Suprapubic skin (tissue), 4 donors: ENCODE measurements around the gene SNRPA1.

Experiments used
- POLR2A ChIP-seq, 2 donors: fragments of 450-650 bp; IDR thresholded peaks; one replicate each; pipeline ENCODE4 v1.6.1; 2017; ENCODE audit warnings: antibody characterized with exemption in 2 of 2, mild to moderate bottlenecking in 2 of 2, moderate library complexity in 2 of 2
- POLR2AphosphoS5 ChIP-seq, 3 donors: sonication (generic); formaldehyde crosslinking; IDR thresholded peaks; one replicate each; pipeline ENCODE4 v1.6.1; 2017; ENCODE audit warnings: antibody characterized with exemption in 3 of 3
- TF ChIP-seq, protein P1 (sequence below), 2 donors: fragments of 200-600 bp in 1 of 2; fragments of 450-650 bp in 1 of 2; sonication (generic) in 1 of 2; IDR thresholded peaks; one replicate each; pipeline ENCODE4 v1.5.1; 2016 to 2019; ENCODE audit warnings: antibody characterized with exemption in 2 of 2, mild to moderate bottlenecking in 1 of 2, moderate library complexity in 1 of 2

DNA sequence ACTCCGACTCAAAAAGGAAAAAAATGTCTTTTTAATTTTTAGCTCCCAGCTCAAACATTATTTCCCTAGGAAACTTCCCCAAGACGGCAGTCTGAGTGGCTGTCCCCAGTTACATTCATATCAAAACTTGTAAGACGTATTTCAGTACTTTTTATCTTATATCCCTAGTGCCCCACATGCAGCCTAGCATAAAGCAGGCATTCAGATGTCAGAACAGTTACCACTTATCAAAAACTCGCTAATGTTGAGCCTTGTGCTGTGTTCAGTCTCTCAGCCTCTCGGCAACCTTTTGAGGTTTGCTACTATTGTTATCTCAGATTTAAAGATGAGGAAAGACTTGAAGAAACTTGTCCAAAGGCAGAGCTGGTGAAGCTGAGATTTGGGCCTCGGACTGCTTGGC, 11.1 kb downstream of the SNRPA1 start:
- TF ChIP-seq POLR2AphosphoS5 (IDR thresholded peaks at IDR 0.05) (no peak), POLR2A (IDR thresholded peaks at IDR 0.05) (no peak)
- TF ChIP-seq, protein P1, sequence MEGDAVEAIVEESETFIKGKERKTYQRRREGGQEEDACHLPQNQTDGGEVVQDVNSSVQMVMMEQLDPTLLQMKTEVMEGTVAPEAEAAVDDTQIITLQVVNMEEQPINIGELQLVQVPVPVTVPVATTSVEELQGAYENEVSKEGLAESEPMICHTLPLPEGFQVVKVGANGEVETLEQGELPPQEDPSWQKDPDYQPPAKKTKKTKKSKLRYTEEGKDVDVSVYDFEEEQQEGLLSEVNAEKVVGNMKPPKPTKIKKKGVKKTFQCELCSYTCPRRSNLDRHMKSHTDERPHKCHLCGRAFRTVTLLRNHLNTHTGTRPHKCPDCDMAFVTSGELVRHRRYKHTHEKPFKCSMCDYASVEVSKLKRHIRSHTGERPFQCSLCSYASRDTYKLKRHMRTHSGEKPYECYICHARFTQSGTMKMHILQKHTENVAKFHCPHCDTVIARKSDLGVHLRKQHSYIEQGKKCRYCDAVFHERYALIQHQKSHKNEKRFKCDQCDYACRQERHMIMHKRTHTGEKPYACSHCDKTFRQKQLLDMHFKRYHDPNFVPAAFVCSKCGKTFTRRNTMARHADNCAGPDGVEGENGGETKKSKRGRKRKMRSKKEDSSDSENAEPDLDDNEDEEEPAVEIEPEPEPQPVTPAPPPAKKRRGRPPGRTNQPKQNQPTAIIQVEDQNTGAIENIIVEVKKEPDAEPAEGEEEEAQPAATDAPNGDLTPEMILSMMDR (IDR thresholded peaks at IDR 0.05), result no peak
